A673 (cell line): ENCODE results near the gene MN1.

Source experiments
- CTCF ChIP-seq: fragments of 300-800, 200-600 bp; sonication (generic); conservative IDR thresholded peaks from 2 replicates; pipeline ENCODE4 v1.5.1; 2017; ENCODE audit warnings: low read depth, mild to moderate bottlenecking, antibody characterized with exemption, low read length, moderate library complexity, mixed read lengths
- EZH2 ChIP-seq: fragments of 200-600 bp; sonication (generic); IDR thresholded peaks from 2 replicates; pipeline ENCODE4 v1.6.1; 2017; ENCODE audit warnings: borderline replicate concordance, low read depth, mild to moderate bottlenecking, mixed read lengths, antibody characterized with exemption, low read length; ENCODE audit not compliant: poor library complexity, severe bottlenecking

DNA sequence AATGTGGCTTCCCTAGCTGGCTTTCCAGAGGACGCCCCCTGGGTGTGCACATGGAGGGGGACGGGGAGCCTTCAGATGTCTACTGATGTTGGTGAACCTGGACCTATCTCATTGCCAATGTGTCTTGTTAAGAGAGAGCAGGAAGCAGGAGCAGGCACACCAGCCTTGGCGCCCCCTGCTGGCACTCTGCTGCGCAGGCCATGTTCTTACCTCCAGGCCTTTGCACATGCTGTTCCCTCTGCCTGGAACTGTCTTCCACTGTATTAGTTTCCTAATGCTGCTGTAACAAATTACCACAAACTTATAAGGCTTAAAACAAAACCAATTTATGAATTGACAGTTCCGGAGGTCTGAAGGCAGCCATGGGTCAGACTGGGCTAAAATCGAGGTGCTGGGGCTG lies 23.6 kb upstream of the MN1 start:
- peak; percentile 59 for TF ChIP-seq CTCF
- no peak for TF ChIP-seq EZH2
